IMR-90 (cell line): ENCODE results near the gene MAP7. TPM values are rescaled to one million over a fixed set of nuclear protein-coding genes. Genes with fewer than 3 reads are reported as not detected.

Experiments used
- ATAC-seq: fragments of 200-7000 bp; cut with Tn5 transposase; 2 replicates; pipeline ENCODE4 v1.9.1; 2020; ENCODE audit warnings: low read depth, mild to moderate bottlenecking, moderate library complexity
- BruUV-seq: library from RNA; stranded (reverse); fragments of 400-500 nt; replicated peaks from 2 replicates; lab custom pipeline; 2021; lab: Mats Ljungman, UMichigan
- CTCF ChIA-PET: fragments of 300-600 bp; formaldehyde crosslinking; extraction: SDS; loops from one replicate; lab custom pipeline; 2021; ENCODE audit warnings: antibody characterized with exemption; lab: Yijun Ruan, JAX
- POLR2A ChIA-PET: fragments of 300-600 bp; sonication (Branson Sonifier 250); formaldehyde crosslinking; loops from one replicate; lab custom pipeline; 2022; ENCODE audit warnings: antibody characterized with exemption; ENCODE audit not compliant: unreplicated experiment; lab: Charles Lee
- DNase-seq: peaks from one replicate; pipeline ENCODE4 v3.0.0; 2013
- H2AFZ ChIP-seq: replicated peaks from 2 replicates; pipeline ENCODE3; 2013; ENCODE audit warnings: low read length, mild to moderate bottlenecking; ENCODE audit not compliant: poor library complexity
- H2AK5ac ChIP-seq: 2 replicates; pipeline ENCODE4 v1.6.1; 2013; ENCODE audit warnings: low read depth, low read length, inconsistent platforms
- H2AK9ac ChIP-seq: replicated peaks from 2 replicates; pipeline ENCODE3; 2013; ENCODE audit warnings: mild to moderate bottlenecking, low read depth, low read length, moderate library complexity; ENCODE audit not compliant: poor library complexity
- H2BK120ac ChIP-seq: 2 replicates; pipeline ENCODE4 v1.6.1; 2013; ENCODE audit warnings: low read depth, low read length, inconsistent platforms
- H2BK15ac ChIP-seq: 3 replicates; pipeline ENCODE4 v1.6.1; 2013; ENCODE audit warnings: low read depth, low read length, inconsistent platforms
- H2BK20ac ChIP-seq: 2 replicates; pipeline ENCODE4 v1.6.1; 2013; ENCODE audit warnings: low read depth, mild to moderate bottlenecking, inconsistent platforms, low read length, moderate library complexity
- H2BK5ac ChIP-seq: 2 replicates; pipeline ENCODE4 v1.6.1; 2013; ENCODE audit warnings: mild to moderate bottlenecking, low read depth, low read length, inconsistent platforms; ENCODE audit not compliant: poor library complexity, severe bottlenecking
- H3K14ac ChIP-seq: replicated peaks from 2 replicates; pipeline ENCODE4 v1.6.1; 2013; ENCODE audit warnings: low read depth, low read length, inconsistent platforms
- H3K18ac ChIP-seq: 2 replicates; pipeline ENCODE4 v1.6.1; 2013; ENCODE audit warnings: low read depth, low read length, control low read depth
- H3K23ac ChIP-seq: 2 replicates; pipeline ENCODE4 v1.6.1; 2013; ENCODE audit warnings: low read depth, low read length, inconsistent platforms
- H3K27ac ChIP-seq: 2 replicates; pipeline ENCODE4 v1.5.1; 2013; ENCODE audit warnings: mild to moderate bottlenecking, control low read depth, low read length; ENCODE audit not compliant: insufficient read depth
- H3K27me3 ChIP-seq: 2 replicates; pipeline ENCODE4 v1.6.1; 2013; ENCODE audit warnings: low read length; ENCODE audit not compliant: control insufficient read depth, insufficient read depth
- H3K36me3 ChIP-seq: 2 replicates; pipeline ENCODE4 v1.6.1; 2013; ENCODE audit warnings: low read length, mixed read lengths; ENCODE audit not compliant: control insufficient read depth, insufficient read depth
- H3K4ac ChIP-seq: 2 replicates; pipeline ENCODE4 v1.6.1; 2013; ENCODE audit warnings: low read depth, low read length, inconsistent platforms
- H3K4me1 ChIP-seq: 2 replicates; pipeline ENCODE4 v1.6.1; 2013; ENCODE audit warnings: low read length, mixed read lengths; ENCODE audit not compliant: control insufficient read depth, insufficient read depth
- H3K4me2 ChIP-seq: 2 replicates; pipeline ENCODE4 v1.6.1; 2013; ENCODE audit warnings: low read depth, mild to moderate bottlenecking, control low read depth, low read length, moderate library complexity
- H3K4me3 ChIP-seq: 2 replicates; pipeline ENCODE4 v1.5.1; 2013; ENCODE audit warnings: low read depth, mild to moderate bottlenecking, control low read depth, low read length, moderate library complexity; ENCODE audit not compliant: insufficient read depth
- H3K56ac ChIP-seq: 2 replicates; pipeline ENCODE4 v1.6.1; 2013; ENCODE audit warnings: low read length, inconsistent platforms; ENCODE audit not compliant: insufficient read depth; ENCODE audit errors: extremely low read depth
- H3K79me1 ChIP-seq, 2 experiments: 2 replicates each; pipeline ENCODE4 v1.6.1; 2013; ENCODE audit warnings: low read length in 2 of 2, inconsistent platforms in 1 of 2, low read depth in 1 of 2
- H3K9ac ChIP-seq: 2 replicates; pipeline ENCODE4 v1.6.1; 2013; ENCODE audit warnings: low read depth, low read length, control low read depth
- H3K9me1 ChIP-seq: 2 replicates; pipeline ENCODE4 v1.6.1; 2013; ENCODE audit warnings: low read length, inconsistent platforms; ENCODE audit not compliant: insufficient read depth
- H3K9me3 ChIP-seq: 2 replicates; pipeline ENCODE4 v1.6.1; 2013; ENCODE audit warnings: low read length; ENCODE audit not compliant: control insufficient read depth, insufficient read depth
- H4K20me1 ChIP-seq: 2 replicates; pipeline ENCODE4 v1.6.1; 2013; ENCODE audit warnings: low read length, inconsistent platforms; ENCODE audit not compliant: insufficient read depth
- H4K5ac ChIP-seq: 2 replicates; pipeline ENCODE4 v1.6.1; 2013; ENCODE audit warnings: mild to moderate bottlenecking, low read depth, low read length, control low read depth
- H4K8ac ChIP-seq, 2 experiments: 2 replicates each; pipeline ENCODE4 v1.6.1; 2013; ENCODE audit warnings: low read depth in 2 of 2, low read length in 2 of 2, control low read depth in 1 of 2, inconsistent platforms in 1 of 2
- H4K91ac ChIP-seq: 2 replicates; pipeline ENCODE4 v1.6.1; 2013; ENCODE audit warnings: low read depth, low read length, inconsistent platforms; ENCODE audit not compliant: insufficient read depth
- BHLHE40 ChIP-seq: fragments of 150-350 bp; IDR thresholded peaks from 2 replicates; pipeline ENCODE4 v1.6.1; 2016; ENCODE audit warnings: mild to moderate bottlenecking, low read depth, low read length
- POLR2A ChIP-seq: IDR thresholded peaks from 2 replicates; pipeline ENCODE4 v1.6.1; 2012; ENCODE audit warnings: mild to moderate bottlenecking, low read depth, low read length
- RAD21 ChIP-seq: IDR thresholded peaks from 2 replicates; pipeline ENCODE4 v1.6.1; 2012; ENCODE audit warnings: low read length, improper control_type of control experiment
- SMC3 ChIP-seq: fragments of 150-350 bp; IDR thresholded peaks from 2 replicates; pipeline ENCODE4 v1.6.1; 2016; ENCODE audit warnings: low read depth, mild to moderate bottlenecking, antibody characterized with exemption, low read length, moderate library complexity
- WGBS, 2 experiments: methylation state at CpG; one replicate each; pipeline versions ENCODE4 v1.1.5 to v1.1.7; 2013; ENCODE audit warnings: missing lambda C conversion rate in 2 of 2; ENCODE audit not compliant: insufficient read length in 1 of 2; ENCODE audit errors: extremely low coverage in 2 of 2; 5-methylcytosine and 5-hydroxymethylcytosine counted together
- dilution Hi-C: fragments of 300-500 bp; cut with HindIII; formaldehyde crosslinking; loops from one replicate; pipeline ENCODE4 v1.14.3; 2018; ENCODE audit warnings: low sequenced_read_pairs; ENCODE audit not compliant: unreplicated experiment
- in situ Hi-C: fragments of 300-500 bp; cut with MboI; formaldehyde crosslinking; loops from 3 replicates; pipeline ENCODE4 v1.14.3; 2019; ENCODE audit warnings: low sequenced_read_pairs, inconsistent platforms, mixed read lengths
- intact Hi-C: fragments of 100-400 bp; cut with micrococcal nuclease; formaldehyde crosslinking; loops from 2 replicates; pipeline ENCODE4 v1.10.0; 2022
- polyA plus RNA-seq, 3 experiments: library from polyadenylated mRNA; depleted of rRNA; stranded (reverse); fragments of >200 nt; gene quantifications; 2 replicates each; pipeline ENCODE4 v1.2.3, GENCODE V29; 2012; ENCODE audit warnings: low replicate concordance in 1 of 3
- total RNA-seq: library from RNA; depleted of rRNA; stranded (reverse); fragments of >200 nt; gene quantifications from 2 replicates; pipeline ENCODE4 v1.2.3, GENCODE V29; 2012

Gene MAP7
- total and polyA plus RNA-seq, 2 of the 4 experiments (the other 2 are of a cell fraction): 0.19 to 0.36 TPM

GRCh38 chr6:136506124-136506799 lies 44.0 kb downstream of the MAP7 start:
- CTCF ChIA-PET: no interaction called here
- POLR2A ChIA-PET: no interaction called here
- H2BK15ac ChIP-seq: no peak overlapping the region
- H3K9me1 ChIP-seq: no peaks in the 10 kb centered on the region
- H2BK5ac ChIP-seq: no peak overlapping the region
- ATAC-seq (no peak), DNase-seq (no peak)
- no peak overlapping the region for H2BK20ac ChIP-seq
- no peak overlapping the region for H4K5ac ChIP-seq
- intact Hi-C loops: no loop called here
- H3K4ac ChIP-seq: no peak overlapping the region
- H4K8ac ChIP-seq: no peak overlapping the region
- H3K9me3 ChIP-seq: no peaks in the 10 kb centered on the region
- no CpG with 5 or more reads among the region's 5 CpGs for WGBS, 2 experiments
- no peak overlapping the region for H2BK120ac ChIP-seq
- no peak overlapping the region for H3K9ac ChIP-seq
- no peaks in the 10 kb centered on the region for H3K79me1 ChIP-seq
- H2AFZ ChIP-seq: no peak overlapping the region
- no peak overlapping the region for H3K56ac ChIP-seq
- H4K91ac ChIP-seq: no peak overlapping the region
- H2AK5ac ChIP-seq: no peak overlapping the region
- no peaks in the 10 kb centered on the region for H3K36me3 ChIP-seq
- peaks cover 6% of the 10 kb centered on the region for H3K27me3 ChIP-seq
- no peak overlapping the region for H3K4me3 ChIP-seq
- dilution Hi-C loops: no loop called here
- H3K4me2 ChIP-seq: no peak overlapping the region
- no peak overlapping the region for H2AK9ac ChIP-seq
- H3K14ac ChIP-seq: no peak overlapping the region
- TF ChIP-seq POLR2A: no peak
- TF ChIP-seq BHLHE40: no peak
- no peak for TF ChIP-seq RAD21
- TF ChIP-seq SMC3: no peak
- no peak overlapping the region for H3K27ac ChIP-seq
- no peaks in the 10 kb centered on the region for H4K20me1 ChIP-seq
- H3K18ac ChIP-seq: no peak overlapping the region
- no TSS peak for BruUV-seq
- in situ Hi-C loops: no loop called here
- no peak overlapping the region for H3K23ac ChIP-seq
- H3K4me1 ChIP-seq: no peaks in the 10 kb centered on the region
